Upper lobe of right lung (tissue), 1 donor: ENCODE data around the gene SCRT2. TPM values are rescaled to one million over a fixed set of nuclear protein-coding genes. Genes with fewer than 3 reads are reported as not detected.

Source experiments
- ATAC-seq: fragments of 200-7000 bp; cut with Tn5 transposase; one replicate; pipeline ENCODE4 v1.9.1; 2020; ENCODE audit warnings: mild to moderate bottlenecking, moderate library complexity
- DNase-seq: peaks from one replicate; pipeline ENCODE4 v3.0.0-alpha.2; 2020
- H3K27ac ChIP-seq: fragments of 200-600 bp; one replicate; pipeline ENCODE4 v1.8.0; 2022
- H3K27me3 ChIP-seq: fragments of 200-600 bp; one replicate; pipeline ENCODE4 v1.8.0; 2022; ENCODE audit warnings: mild to moderate bottlenecking
- H3K36me3 ChIP-seq: fragments of 200-600 bp; one replicate; pipeline ENCODE4 v1.8.0; 2022
- H3K4me1 ChIP-seq: fragments of 200-600 bp; one replicate; pipeline ENCODE4 v1.8.0; 2022
- H3K4me3 ChIP-seq: fragments of 200-600 bp; one replicate; pipeline ENCODE4 v1.8.0; 2022; ENCODE audit warnings: mild to moderate bottlenecking
- H3K9me3 ChIP-seq: fragments of 200-600 bp; one replicate; pipeline ENCODE4 v1.8.0; 2022
- intact Hi-C: fragments of 100-400 bp; cut with DNase I; formaldehyde crosslinking; loops from one replicate; pipeline ENCODE4 v1.11.0; 2022
- total RNA-seq: library from RNA; stranded (reverse); fragmentation: NEBNext Ultra II Directional; extraction: Animal tissue kit (Norgen Biotek cat#: 25700); gene quantifications from one replicate; pipeline ENCODE4 v1.2.1, GENCODE V29; 2021
- TF ChIP-seq, protein P1 (sequence below): fragments of 200-600 bp; IDR thresholded peaks from one replicate; pipeline ENCODE4 v1.8.0; 2022; ENCODE audit warnings: antibody characterized with exemption
- donor health status: DM: no; HTN: yes; CAD: no; lungs with severe emphysema.

SCRT2 gene
- total RNA-seq, 1 donor from 2014 or later, result not detected

DNA sequence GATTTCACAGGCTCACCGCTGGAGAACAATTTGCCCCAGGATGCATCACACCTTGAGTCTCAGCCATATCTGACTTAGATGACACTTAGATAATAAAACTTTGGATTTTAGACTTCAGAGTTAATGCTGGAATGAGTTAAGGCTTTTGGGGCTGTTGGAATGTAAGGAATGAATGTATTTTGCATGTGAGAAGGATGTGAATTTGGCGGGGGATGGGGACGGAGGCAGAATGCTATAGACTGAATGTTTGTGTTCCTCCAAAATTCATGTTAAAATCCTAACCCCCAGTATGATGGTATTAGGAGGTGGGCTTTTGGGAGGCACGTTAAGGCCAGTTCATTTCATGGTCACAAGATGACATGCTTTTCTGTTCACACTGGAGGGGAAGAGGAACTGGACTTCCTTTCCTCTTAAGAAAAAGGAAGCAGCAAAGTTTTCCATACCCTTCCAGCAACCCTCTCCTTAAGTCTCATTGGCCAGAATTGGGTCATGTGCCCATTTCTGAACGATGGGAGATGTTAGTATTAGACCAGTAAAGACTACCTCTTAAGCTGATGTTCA is 16.8 kb downstream of the SCRT2 start:
- TF ChIP-seq, protein P1, sequence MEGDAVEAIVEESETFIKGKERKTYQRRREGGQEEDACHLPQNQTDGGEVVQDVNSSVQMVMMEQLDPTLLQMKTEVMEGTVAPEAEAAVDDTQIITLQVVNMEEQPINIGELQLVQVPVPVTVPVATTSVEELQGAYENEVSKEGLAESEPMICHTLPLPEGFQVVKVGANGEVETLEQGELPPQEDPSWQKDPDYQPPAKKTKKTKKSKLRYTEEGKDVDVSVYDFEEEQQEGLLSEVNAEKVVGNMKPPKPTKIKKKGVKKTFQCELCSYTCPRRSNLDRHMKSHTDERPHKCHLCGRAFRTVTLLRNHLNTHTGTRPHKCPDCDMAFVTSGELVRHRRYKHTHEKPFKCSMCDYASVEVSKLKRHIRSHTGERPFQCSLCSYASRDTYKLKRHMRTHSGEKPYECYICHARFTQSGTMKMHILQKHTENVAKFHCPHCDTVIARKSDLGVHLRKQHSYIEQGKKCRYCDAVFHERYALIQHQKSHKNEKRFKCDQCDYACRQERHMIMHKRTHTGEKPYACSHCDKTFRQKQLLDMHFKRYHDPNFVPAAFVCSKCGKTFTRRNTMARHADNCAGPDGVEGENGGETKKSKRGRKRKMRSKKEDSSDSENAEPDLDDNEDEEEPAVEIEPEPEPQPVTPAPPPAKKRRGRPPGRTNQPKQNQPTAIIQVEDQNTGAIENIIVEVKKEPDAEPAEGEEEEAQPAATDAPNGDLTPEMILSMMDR, result no peak
- ATAC-seq (peak; percentile 12), DNase-seq (no peak)
- no peak overlapping the region for H3K4me3 ChIP-seq
- intact Hi-C loops, result no loop called here
- peaks cover 34% of the 10 kb centered on the region for H3K27me3 ChIP-seq
- H3K4me1 ChIP-seq, result no peaks in the 10 kb centered on the region
- no peaks in the 10 kb centered on the region for H3K36me3 ChIP-seq
- H3K9me3 ChIP-seq, result no peaks in the 10 kb centered on the region
- H3K27ac ChIP-seq, result no peak overlapping the region

DNA sequence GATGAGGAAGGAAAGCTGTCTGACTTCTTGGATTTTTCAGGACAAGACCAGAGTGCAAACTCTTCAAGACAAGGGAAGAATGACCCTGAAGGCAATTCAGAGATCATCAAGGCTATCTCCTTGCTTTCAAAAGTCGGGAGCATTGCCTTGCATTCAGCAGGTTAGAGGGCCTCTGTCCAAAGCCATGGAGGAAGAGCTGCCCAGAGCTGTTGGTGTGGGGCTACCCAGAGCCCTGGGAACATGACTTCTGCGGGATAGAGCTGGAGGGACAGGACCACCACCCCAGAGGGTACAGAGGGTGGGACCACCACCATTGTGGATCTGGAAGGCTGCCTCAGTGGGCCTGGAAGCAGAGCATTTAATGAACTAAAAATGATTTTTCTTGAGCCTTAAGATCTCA is 17.4 kb downstream of the SCRT2 start:
- ATAC-seq (no peak), DNase-seq (no peak)
- peaks cover 28% of the 10 kb centered on the region for H3K27me3 ChIP-seq

GRCh38 chr20:655726-656624 is 19.6 kb downstream of the SCRT2 start:
- intact Hi-C loops, result no loop called here
- H3K4me1 ChIP-seq, result peaks cover 11% of the 10 kb centered on the region
- TF ChIP-seq, protein P1, result no peak

More for the DNA sequence above, 17.4 kb downstream of the SCRT2 start:
- H3K9me3 ChIP-seq, result no peaks in the 10 kb centered on the region
- intact Hi-C loops, result no loop called here
- TF ChIP-seq, protein P1, result no peak
- H3K27ac ChIP-seq, result no peak overlapping the region
- no peak overlapping the region for H3K4me3 ChIP-seq
- H3K4me1 ChIP-seq, result no peaks in the 10 kb centered on the region
- H3K36me3 ChIP-seq, result no peaks in the 10 kb centered on the region

GRCh38 chr20:654417-654750 is 21.2 kb downstream of the SCRT2 start:
- intact Hi-C loops, result no loop called here
- Histone ChIP-seq H3K27ac (no peak overlapping the region), H3K27me3 (peaks cover 8% of the 10 kb centered on the region), H3K4me3 (no peak overlapping the region), H3K4me1 (peaks cover 11% of the 10 kb centered on the region), H3K9me3 (no peaks in the 10 kb centered on the region), H3K36me3 (peaks cover under 1% of the 10 kb centered on the region)
- ATAC-seq, result no peak
- TF ChIP-seq, protein P1, result no peak
- no peak for DNase-seq

More at GRCh38 chr20:655726-656624, 19.6 kb downstream of the SCRT2 start:
- DNase-seq (no peak), ATAC-seq (peak; percentile 33)
- Histone ChIP-seq H3K27me3 (peaks cover 8% of the 10 kb centered on the region), H3K36me3 (no peaks in the 10 kb centered on the region), H3K4me3 (no peak overlapping the region), H3K9me3 (no peaks in the 10 kb centered on the region), H3K27ac (no peak overlapping the region)

- H3K4me1 ChIP-seq, result peaks cover 11% of the 10 kb centered on the region
- H3K4me3 ChIP-seq, result peak overlapping the region; percentile 84
- ATAC-seq (no peak), DNase-seq (no peak)
- peaks cover 6% of the 10 kb centered on the region for H3K36me3 ChIP-seq
- intact Hi-C loops, result no loop called here
- TF ChIP-seq, protein P1, result no peak
- peaks cover 8% of the 10 kb centered on the region for H3K27me3 ChIP-seq
- H3K9me3 ChIP-seq, result no peaks in the 10 kb centered on the region
- peak overlapping the region; percentile 90 for H3K27ac ChIP-seq
Measured at GRCh38 chr20:653590-654416, 21.8 kb downstream of the SCRT2 start.
